ENCODE results near the gene SEL1L3.

SEL1L3 gene

DNA sequence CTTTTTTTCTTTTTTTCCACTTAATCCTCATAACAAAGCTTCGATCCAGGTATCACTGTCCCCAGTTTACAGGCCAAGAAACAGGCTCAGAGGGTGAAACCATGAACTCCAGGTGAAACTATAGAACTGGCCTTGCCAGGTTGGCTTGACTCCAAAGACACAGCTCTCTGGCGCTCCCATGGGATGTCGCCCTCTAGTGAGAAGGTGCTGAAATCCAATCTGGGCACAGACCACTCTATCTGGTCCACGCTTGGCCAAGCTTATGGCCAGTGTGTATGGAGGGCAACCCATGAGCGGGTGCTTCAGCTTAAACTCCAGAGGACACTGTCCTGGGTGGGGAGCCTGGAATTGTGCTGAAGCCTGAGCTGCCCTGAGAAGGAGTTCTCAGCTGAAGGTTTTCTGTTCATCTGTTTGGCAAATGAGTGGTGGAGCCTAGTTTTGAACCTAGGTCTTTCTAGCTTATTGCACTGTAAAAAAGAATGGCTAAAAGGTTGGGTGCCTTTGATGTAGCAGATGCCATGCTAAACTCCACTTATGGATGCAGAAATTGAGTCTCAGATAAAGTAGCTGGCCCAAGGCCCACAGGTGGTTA lies 70.5 kb downstream of the SEL1L3 start:
- DNase-seq (ENCODE audit: low read depth in 2 of 2) = no peak

DNA sequence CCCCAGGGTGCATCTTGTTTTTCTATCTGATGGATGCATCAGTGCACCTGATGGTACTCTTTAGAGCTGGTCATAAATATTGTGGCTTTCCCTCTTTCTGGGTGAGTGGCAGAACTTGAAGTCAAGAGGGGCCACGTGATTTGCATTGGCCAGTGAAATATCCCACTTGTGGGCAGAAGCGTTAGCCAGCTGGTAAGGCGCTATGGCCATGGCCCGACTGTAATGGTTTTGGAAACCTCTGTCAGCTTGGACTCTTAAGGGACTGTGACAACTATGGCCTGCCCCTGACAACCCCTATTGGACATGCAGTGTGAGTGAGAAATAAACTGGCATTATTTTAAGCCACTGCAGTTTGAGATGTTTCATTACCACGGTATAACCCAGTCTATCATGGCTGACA lies 72.8 kb downstream of the SEL1L3 start:
- no peak for DNase-seq (ENCODE audit: low read depth in 2 of 2)

GRCh38 chr4:25788703-25789238 lies 74.0 kb downstream of the SEL1L3 start:
- no peak for DNase-seq (ENCODE audit: low read depth in 2 of 2)

DNA sequence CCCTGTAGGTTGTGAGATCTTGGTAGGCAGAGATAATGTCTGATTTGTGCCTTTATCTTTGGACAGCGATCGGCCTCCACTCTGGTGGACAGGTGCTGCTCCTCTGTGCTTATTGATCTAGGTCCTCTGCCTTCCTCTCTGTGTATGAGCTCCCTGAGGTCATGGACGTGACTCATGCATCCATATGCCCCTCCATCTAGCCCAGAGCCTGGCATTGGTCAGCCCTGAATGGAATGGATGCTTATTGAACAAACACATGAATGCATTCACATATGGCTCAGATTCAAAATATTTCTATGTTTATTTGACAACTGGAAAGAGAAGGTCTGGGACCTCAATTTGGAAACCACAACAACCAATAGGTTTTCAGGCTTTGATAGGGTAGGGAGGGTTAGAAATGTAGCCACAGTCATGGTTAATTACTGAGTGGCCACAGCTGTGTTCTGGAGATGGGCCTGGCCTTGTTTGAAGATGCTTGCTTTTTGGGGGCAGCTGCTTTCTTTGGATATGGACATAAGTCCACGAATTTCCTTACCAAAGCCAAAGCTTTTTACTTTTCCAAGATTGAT lies 76.2 kb downstream of the SEL1L3 start:
- DNase-seq (ENCODE audit: low read depth in 2 of 2) = no peak

DNA sequence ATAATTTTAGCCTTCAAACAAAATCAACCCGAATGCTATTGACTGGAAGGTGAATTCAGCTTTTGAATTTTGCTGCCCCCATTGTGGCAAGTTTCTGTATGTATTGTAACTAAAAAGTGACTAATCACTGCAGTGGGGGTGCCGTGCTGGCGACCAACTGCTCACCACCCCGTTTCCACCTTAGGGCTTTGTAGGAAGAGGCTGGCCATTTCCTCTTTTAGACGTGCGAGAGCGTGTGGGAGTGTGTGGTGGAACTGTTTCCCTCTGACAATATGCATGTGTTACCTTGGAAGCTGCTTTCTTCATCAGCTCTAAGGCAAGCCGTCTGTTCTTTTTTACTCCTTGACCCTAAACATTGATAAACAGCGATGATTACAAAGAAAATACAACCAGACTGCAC lies 78.8 kb downstream of the SEL1L3 start:
- no peak for DNase-seq (ENCODE audit: low read depth in 2 of 2)

GRCh38 chr4:25783126-25783525 lies 79.7 kb downstream of the SEL1L3 start:
- no peak for DNase-seq (ENCODE audit: low read depth in 2 of 2)

DNA sequence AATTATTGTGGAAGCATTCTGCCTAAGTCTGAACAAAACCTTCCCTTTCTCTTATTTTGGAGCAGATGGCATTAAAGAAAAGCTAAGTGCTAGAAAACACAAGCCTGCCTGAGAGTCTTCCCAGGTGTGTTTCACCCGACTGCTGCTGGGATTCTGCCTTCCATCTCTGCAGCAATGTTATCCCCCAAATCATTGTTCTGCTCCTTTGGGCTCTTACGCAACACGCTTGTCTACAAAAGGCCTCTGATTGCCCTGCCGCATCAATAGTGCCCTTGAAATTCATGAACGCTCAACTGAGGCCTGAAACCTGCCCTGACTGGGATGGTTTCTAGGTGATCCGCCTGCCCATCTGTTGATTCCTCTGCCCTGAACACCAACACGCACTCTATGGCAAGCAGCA lies 80.3 kb downstream of the SEL1L3 start:
- no peak for DNase-seq (ENCODE audit: low read depth in 2 of 2)

DNA sequence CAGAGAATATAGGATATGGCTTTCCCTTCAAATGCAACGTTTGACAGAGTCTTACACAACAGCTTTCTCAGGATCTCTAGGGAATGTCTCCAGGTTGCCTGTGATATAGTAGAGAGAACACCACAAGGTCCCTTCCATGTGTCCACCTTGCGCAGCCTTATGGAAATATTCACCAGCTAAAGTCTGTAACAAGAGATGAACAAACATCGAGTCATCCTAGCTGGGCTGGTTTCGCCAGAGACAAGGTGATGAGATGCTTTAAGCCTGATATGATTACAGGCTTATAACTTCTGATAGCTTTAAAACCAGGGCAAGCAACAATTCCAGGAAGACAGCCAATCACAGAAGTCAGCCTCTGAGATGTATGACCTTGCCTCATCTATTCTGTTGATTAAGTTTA lies 83.8 kb downstream of the SEL1L3 start:
- no peak for DNase-seq (ENCODE audit: low read depth in 2 of 2)

DNA sequence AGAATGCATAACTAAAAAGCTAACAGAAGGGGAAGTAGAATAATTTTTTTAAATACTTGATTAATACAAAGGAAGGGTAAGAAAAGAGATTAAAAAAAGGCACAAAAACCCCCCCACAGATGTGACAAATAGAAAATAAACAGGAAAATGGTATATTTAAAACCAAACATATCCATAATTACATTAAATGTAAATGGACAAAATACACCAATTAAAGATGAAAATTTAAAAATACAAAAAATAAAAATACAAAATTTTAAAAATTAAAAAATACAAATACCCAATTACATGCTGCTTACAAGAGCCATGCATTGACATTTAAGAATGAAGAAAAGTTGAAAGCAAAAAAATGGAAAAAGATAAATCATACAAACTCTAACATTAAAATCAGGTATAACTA lies 86.0 kb downstream of the SEL1L3 start:
- no peak for DNase-seq (ENCODE audit: low read depth in 2 of 2)

DNA sequence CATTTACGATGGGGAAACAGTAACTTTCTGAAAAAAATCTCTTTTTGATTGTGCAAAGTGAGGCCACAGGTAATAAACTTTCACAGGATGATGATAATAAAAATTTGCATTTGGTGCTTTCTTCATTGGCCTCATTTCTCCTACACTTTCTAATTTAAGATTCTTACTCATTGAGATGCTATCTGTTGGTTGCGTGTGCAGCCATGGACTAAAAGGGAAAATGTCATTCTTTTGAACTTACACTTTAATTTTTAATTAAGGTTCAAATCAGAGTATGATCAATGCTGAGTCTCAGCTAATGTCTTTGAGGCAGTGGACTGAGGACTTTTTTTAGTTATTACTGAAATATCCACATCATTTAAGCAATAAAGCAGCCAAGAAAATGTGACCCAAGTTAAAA lies 87.6 kb downstream of the SEL1L3 start:
- no peak for DNase-seq (ENCODE audit: low read depth in 2 of 2)

- no peak for DNase-seq (ENCODE audit: low read depth in 2 of 2)
Observed at GRCh38 chr4:25773358-25773757, 89.4 kb downstream of the SEL1L3 start.

- DNase-seq (ENCODE audit: low read depth in 2 of 2) = no peak
Observed at GRCh38 chr4:25771672-25772071, 91.1 kb downstream of the SEL1L3 start.

GRCh38 chr4:25770847-25771246 lies 91.9 kb downstream of the SEL1L3 start:
- no peak for DNase-seq (ENCODE audit: low read depth in 2 of 2)

DNA sequence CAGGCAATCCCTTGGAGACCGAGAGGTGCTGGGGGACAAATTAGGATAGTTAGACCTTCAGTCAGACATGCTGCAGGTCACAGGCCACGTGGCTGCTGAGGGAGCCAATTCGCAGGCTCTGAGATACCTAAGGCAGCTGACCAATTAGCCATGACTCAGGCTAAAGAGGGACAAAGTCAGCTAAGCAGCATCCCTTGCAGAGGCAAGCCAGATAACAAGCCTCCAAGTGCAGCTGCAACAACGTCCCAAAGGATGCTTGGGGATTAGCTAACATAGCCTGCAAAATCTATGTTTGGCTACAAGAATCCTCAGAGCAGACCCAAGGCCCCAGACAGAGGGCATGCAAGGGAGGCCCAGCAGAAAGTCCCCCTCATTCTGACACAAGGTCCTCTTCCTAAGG lies 93.5 kb downstream of the SEL1L3 start:
- no peak for DNase-seq (ENCODE audit: low read depth in 2 of 2)

- no peak for DNase-seq (ENCODE audit: low read depth in 2 of 2)
Observed at GRCh38 chr4:25767877-25768725, 94.7 kb downstream of the SEL1L3 start.

- no peak for DNase-seq (ENCODE audit: low read depth in 2 of 2)
Observed at GRCh38 chr4:25760518-25761157, 102.2 kb downstream of the SEL1L3 start.

GRCh38 chr4:25760048-25760447 lies 102.7 kb downstream of the SEL1L3 start:
- no peak for DNase-seq (ENCODE audit: low read depth in 2 of 2)

DNA sequence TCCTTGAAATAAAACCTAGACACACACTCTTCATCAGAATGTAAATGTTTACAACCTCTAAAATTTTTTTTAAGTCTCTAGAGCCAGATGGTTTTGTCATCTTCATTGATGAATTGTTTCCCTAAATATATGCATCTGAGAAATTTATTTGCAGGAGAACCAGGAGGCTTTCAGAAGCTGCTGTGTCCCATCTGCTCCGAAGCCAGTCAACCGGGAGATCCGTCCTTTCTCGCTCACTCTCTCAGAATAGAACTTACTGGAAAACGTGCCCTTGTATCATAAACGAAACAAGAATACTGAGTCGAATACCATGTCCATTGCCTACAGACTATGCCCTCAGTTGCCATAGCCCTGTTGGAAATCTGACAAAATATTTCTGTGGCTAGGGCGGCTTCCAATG lies 103.7 kb downstream of the SEL1L3 start:
- no peak for DNase-seq (ENCODE audit: low read depth in 2 of 2)

DNA sequence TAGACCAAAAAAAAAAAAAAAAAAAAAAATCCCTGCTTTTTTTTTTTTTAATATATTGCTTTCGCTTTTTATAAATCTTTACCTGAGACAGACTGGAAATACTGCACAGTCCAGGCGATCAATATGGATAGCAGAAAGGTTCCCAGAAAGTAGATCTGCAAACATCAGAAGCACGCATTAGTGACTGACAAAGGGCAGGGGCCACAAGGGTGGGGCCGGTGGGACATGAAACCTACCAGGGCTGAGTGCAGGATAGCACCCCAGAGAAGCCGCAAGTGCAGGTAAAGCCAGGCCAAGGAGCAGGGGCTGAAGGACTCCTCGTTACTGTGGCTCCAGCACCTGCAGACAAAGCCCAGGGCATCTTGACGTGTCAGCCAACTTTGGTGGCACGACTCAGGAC lies 105.3 kb downstream of the SEL1L3 start:
- DNase-seq (ENCODE audit: low read depth in 2 of 2) = no peak

GRCh38 chr4:25756503-25756902 lies 106.3 kb downstream of the SEL1L3 start:
- DNase-seq (ENCODE audit: low read depth in 2 of 2) = no peak

GRCh38 chr4:25755911-25756310 lies 106.9 kb downstream of the SEL1L3 start:
- no peak for DNase-seq (ENCODE audit: low read depth in 2 of 2)

- DNase-seq (ENCODE audit: low read depth in 2 of 2) = no peak
Observed at GRCh38 chr4:25753239-25753638, 109.5 kb downstream of the SEL1L3 start.
